ENCODE measurements around the gene RIOK3. TPM values are rescaled to one million over a fixed set of nuclear protein-coding genes. Genes with fewer than 3 reads are reported as not detected.
A peak's percentile ranks its signal among the peaks of the same experiment; 100 is the strongest.
"Not testable (repeated sequence)": the region's sequence is repeated elsewhere in the genome, so short reads cannot be mapped to it uniquely, and the experiment has no call there.

The RIOK3 gene, protein sequence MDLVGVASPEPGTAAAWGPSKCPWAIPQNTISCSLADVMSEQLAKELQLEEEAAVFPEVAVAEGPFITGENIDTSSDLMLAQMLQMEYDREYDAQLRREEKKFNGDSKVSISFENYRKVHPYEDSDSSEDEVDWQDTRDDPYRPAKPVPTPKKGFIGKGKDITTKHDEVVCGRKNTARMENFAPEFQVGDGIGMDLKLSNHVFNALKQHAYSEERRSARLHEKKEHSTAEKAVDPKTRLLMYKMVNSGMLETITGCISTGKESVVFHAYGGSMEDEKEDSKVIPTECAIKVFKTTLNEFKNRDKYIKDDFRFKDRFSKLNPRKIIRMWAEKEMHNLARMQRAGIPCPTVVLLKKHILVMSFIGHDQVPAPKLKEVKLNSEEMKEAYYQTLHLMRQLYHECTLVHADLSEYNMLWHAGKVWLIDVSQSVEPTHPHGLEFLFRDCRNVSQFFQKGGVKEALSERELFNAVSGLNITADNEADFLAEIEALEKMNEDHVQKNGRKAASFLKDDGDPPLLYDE
- total RNA-seq = 66.0 TPM

DNA sequence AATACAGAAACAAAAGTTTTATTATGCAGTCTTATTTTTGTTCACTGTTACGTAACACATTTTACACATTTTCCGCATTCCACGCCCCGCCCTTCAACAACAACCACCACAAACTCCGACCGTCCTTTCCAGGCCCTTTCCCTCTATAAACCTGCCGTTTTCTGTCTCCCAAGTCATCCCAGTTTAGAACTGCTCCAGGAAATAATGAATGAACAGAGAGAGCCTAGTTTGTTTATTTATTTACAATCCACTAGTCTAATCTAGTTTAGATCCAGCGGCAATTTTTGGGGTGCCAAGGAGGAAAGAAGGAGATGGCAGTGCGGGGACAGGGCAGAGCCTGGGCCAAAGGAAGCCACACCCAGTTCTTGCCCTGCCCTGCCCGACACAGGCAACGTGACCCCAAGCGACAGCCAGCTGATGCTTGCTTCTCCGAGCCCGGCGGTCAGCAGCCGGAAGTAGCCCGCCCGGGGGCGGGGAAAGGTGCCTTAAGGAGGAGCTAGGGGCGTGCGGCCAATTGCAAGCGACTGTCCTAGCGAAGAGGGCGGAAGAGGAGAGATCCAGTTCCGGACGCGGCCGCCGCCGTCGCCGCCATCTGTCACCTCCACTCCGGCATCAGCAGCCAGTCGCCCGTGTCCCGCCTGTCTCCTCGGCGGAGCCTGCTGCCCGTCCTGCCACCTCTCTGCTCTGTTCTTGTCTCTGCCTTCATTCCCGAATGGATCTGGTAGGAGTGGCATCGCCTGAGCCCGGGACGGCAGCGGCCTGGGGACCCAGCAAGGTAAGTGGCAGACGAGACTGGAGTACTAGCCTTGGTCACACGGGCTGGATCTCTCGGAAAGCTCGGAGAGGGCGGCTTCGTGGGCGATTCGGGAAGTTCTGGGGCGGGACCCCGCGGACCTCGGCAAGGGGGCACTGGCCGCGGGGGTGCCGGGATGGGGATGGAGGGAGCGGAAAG is at the start of gene RIOK3:
Gene RIOK3, plus strand, starts transcription at position 560 of the 952 bp plus-strand sequence. Its CDS starts 153 bp downstream, at position 713.
- FAIRE-seq (peak; percentile 24), DNase-seq (ENCODE audit: low spot score in 2 of 2) (peak; percentile 87 to 96)

DNA sequence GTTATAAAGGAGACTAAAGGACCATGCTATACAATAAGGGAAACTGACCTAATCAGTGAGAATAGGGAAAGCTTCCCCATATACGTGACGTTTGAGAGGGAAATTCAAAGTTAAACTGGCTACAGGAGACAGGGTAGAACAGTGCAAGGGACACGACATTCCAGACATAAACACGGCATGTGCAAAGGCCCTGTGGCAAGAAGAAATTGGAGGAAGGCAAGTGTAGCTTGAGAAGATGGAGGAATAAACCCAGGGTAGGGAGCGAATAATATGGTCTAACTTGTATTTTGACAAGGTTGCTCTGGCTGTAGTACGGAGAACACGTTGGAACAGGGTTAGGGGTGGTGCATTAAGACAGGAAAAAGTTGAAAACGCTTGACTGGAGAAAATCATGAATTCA is 49.8 kb upstream of the RIOK3 start:
- DNase-seq (ENCODE audit: low spot score in 2 of 2) (no peak), FAIRE-seq (no peak)

- FAIRE-seq (no peak), DNase-seq (ENCODE audit: low spot score in 2 of 2) (no peak)
These were observed 47.5 kb upstream of the RIOK3 start for GRCh38 chr18:23405636-23406035.

GRCh38 chr18:23406271-23406787 is 46.8 kb upstream of the RIOK3 start:
- FAIRE-seq (no peak), DNase-seq (ENCODE audit: low spot score in 2 of 2) (no peak)

- no peak for DNase-seq (ENCODE audit: low spot score in 2 of 2)
- no peak for FAIRE-seq
These were observed 40.6 kb upstream of the RIOK3 start for GRCh38 chr18:23412351-23412964.

GRCh38 chr18:23415515-23415914 is 37.6 kb upstream of the RIOK3 start:
- FAIRE-seq = no peak
- DNase-seq (ENCODE audit: low spot score in 2 of 2) = no peak

- DNase-seq (ENCODE audit: low spot score in 2 of 2) = no peak
These were observed 36.8 kb upstream of the RIOK3 start for GRCh38 chr18:23416298-23416697.

GRCh38 chr18:23421277-23421676 is 31.8 kb upstream of the RIOK3 start:
- DNase-seq (ENCODE audit: low spot score in 2 of 2) = no peak
- no peak for FAIRE-seq

More at GRCh38 chr18:23416298-23416697, 36.8 kb upstream of the RIOK3 start:
- no peak for FAIRE-seq

GRCh38 chr18:23422751-23423418 is 30.2 kb upstream of the RIOK3 start:
- no peak for DNase-seq (ENCODE audit: low spot score in 2 of 2)
- no peak for FAIRE-seq

DNA sequence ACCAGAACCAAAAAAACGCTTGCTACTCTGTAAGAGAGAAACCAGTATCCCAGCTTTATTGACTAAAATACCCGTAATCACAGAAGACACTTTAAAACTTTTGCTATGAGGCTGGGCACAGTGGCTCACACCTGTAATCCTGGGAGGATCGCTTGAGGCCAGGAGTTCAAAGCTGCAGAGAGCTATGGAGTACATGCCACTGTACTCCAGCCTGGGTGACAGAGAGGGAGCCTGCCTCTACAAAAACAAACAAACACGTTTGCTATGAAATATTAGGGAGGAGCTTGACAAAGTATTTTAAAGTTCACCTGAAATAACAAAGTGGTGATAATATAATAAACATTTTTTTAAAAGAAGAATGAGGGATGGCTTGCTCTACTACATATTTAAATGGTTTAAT is 28.5 kb upstream of the RIOK3 start:
- DNase-seq (ENCODE audit: low spot score in 2 of 2) (no peak), FAIRE-seq (no peak)

- DNase-seq (ENCODE audit: low spot score in 2 of 2) (no peak), FAIRE-seq (no peak)
These were observed 24.3 kb upstream of the RIOK3 start for GRCh38 chr18:23428821-23429220.

- DNase-seq (ENCODE audit: low spot score in 2 of 2); FAIRE-seq: not testable (repeated sequence)
These were observed 23.5 kb upstream of the RIOK3 start for GRCh38 chr18:23429538-23429937.

DNA sequence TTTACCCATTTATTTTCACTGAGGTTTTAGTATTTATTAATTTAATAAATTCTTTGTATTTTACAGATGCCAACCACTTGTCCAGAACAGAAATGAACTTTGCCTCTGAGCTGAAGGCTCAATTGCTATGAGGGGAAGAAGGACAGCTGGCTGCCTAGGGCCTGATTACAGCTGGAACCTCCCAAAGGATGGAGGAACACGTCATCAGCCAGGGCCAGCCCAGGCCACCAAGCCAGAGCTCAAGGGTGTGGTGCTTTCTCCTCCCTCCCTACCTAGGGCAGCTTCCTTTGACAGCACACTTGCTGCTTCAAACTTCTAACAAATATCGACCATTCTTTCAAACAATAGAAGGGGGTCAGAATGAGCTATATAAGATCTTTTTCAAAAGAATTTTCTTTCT is 19.7 kb upstream of the RIOK3 start:
- FAIRE-seq (no peak), DNase-seq (ENCODE audit: low spot score in 2 of 2) (no peak)

DNA sequence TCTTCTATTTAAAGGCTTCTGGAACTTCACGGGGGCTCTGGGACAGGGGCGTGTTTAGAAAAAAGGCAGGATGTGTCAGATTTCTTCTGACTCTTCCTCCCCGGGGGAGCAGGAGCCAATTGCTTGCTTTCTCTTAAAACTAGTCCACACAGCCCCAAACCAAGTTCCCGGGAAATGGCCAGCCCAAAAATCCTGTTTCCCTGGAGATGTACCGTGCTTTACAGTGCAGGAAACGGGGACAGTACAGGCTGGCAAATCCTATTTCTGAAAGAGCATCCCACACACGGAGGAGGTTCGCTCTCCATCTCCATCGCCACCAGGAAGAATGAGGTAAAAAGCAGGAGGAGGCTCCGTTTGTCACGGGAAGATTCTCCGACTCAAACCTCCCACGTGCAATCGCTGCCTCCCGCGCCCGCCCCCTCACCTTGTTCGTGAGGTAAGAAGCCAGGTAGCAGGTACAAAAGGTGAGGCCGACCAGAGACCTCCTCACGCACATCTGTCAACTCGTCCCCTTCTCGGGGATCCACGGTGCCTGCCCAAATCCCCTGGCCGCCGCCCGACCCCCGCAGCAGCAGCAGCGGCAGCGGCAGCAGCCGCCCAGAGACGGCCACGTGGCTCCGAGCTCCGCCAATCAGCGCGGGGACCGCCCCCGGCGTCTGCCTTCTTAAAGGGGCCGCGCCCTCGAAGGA is 15.6 kb upstream of the RIOK3 start:
- DNase-seq (ENCODE audit: low spot score in 2 of 2) = peak; percentile 72 to 80
- no peak for FAIRE-seq

DNA sequence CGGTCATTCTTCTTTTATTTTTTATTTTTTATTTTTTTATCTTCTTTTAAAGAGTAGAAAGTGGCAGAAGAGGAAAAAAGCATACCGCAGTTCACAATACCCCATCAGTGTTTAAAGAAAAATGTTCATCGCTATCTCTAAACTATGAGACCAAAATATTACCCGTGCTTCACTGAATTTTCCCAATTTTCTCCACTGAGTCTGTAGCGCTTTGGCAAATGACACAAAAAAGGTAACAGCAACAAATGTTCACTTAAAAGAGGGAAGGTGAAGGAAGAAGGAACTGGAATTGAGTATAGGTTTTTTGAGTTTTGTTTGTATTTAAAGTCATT is 15.1 kb upstream of the RIOK3 start:
- DNase-seq (ENCODE audit: low spot score in 2 of 2) (no peak), FAIRE-seq (no peak)

DNA sequence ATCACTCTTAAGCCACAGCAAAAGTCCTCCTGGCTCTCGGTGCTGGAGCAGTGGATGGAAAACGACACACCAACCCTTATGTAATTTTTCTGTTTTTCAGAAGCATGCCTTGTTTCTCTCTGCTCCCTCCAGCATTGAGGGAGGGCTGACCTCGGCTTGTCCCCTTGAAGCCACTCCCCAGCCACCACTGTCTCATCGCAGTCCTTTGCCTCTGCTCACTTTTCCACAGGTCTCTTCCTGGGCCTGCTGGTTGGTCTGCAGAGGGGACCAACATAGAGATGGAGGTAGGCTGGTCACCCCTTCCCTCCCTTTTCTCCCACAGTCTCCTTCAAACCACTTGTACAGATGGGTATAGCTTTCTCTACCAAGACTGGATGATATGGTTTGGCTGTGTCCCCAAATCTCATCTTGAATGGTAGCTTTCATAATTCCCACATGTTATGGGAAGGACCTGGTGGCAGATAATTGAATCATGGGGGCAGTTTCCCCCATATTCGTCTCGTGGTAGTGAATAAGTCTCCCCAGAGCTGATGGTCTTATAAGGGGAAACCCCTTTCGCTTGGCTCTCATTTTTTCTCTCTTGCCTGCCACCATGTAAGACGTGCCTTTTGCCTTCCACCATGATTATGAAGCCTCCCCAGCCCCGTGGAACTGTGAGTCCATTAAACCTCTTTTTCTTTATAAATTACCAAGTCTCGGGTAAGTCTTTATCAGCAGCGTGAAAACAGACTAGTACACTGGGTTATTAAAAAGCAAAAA is 14.3 kb upstream of the RIOK3 start:
- FAIRE-seq (no peak), DNase-seq (ENCODE audit: low spot score in 2 of 2) (no peak)

- DNase-seq (ENCODE audit: low spot score in 2 of 2) = no peak
- FAIRE-seq = no peak
These were observed 13.0 kb upstream of the RIOK3 start for GRCh38 chr18:23440131-23440530.

- FAIRE-seq (no peak), DNase-seq (ENCODE audit: low spot score in 2 of 2) (no peak)
These were observed 10.1 kb upstream of the RIOK3 start for GRCh38 chr18:23442958-23443357.

DNA sequence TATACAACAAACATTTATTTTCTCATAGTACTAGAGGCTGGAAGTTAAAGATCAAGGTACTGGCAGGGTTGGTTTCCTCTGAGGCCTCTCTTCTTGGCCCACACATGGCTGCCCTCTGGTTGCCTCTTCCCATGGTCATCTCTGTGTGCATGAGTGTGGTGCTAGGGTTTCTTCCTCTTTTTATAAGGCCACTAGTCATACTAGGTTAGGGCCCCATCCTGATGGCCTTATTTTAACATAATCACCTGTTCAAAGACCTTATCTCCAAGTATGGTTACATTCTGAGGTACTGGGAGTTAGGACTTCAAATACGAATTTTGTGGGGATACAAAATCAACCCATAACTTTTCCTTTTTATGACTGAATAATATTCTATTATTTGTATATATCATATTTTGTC is 4.8 kb upstream of the RIOK3 start:
- FAIRE-seq (no peak), DNase-seq (ENCODE audit: low spot score in 2 of 2) (no peak)

All from frontal cortex (tissue), 4 donors.